ENCODE data around the gene DNAJC27.

The DNAJC27 gene

DNA sequence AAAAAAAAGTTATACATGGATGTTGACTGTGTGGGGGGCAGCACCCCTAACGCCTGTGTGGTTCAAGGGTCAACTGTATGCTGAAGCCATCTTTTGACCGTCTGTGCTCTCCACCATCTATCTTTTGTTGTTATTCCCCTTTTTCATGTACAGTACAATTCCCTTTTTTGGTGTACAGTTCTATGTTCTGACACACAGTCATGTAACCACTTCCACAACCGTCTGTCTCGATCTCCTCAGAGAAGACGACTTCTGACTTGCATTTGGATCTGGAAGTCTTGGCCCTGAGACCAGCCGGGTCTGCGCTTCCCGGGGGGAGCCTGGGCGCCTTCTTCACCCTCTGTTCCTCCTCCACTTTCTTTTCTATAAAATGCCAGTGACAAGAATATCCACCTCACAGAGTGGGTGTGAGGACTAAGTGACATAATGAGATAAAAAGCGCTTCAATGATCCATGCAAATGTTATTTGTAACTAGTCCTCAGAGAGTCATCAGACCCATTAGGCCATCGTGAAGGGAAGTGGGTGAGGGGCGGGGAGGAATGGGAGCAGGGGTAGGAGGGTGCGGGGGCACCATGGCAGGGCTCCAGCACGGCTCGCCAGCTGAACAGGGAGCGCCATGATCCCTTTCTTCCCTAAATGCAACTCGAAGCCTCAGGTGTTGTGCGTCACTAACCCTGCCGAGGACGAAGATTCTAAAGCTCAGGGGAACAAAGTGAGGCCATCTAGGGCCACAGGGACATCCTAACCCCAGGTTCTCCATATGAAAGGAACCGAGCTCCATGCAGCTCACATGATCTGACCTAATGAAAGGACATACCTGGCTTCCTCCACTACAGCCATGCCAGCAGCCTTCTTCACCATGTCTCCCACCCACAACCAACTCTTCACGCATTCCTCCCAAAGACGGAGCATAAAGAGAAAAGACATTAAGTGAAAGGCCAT lies 68.3 kb downstream of the DNAJC27 start:
- DNase-seq (no peak), ATAC-seq (replicated peaks) (no peak)
- Mint-ChIP-seq H3K4me1 (ENCODE audit: low read depth in 2 of 2) (peaks cover 4% of the 10 kb centered on the region in 2 donors), H3K27ac (no peak overlapping the region), H3K27me3 (no peaks in the 10 kb centered on the region), H3K9me3 (no peaks in the 10 kb centered on the region), H3K4me3 (no peak overlapping the region), H3K36me3 (ENCODE audit: insufficient read depth) (peaks cover 2% of the 10 kb centered on the region)

DNA sequence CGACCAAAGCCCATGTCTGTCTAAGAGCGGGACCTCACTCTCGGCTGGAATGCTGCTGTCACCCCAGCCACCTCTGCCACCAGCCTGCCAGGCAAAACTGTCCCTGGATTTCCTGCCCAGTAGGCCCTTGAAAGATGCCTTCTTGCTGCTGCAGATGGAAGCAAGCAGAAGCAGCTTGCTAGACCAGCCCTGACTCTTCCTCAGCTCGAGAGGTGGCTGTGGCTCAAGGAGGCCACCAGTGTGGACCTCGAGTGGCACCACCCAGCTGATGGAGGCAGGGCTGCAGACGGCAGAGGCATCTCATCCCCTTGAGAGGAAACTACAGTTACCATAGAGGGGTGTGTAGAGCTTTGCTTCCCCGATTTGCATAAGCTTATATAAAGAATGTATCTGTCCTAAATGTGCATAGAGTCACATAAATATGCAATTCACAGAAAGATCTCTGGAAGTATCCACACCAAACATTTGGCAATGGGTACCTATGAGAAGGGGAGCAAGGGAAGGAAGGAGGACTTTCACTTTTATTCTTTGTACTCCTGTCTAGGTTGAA lies 72.3 kb downstream of the DNAJC27 start:
- Mint-ChIP-seq H3K4me1 (ENCODE audit: low read depth in 2 of 2) (peaks cover 4% of the 10 kb centered on the region in 2 donors), H3K36me3 (ENCODE audit: insufficient read depth) (peaks cover 3% of the 10 kb centered on the region), H3K27ac (no peak overlapping the region), H3K9me3 (peaks cover 8 to 28% of the 10 kb centered on the region in 2 donors), H3K27me3 (no peaks in the 10 kb centered on the region), H3K4me3 (no peak overlapping the region)
- DNase-seq, result no peak
- ATAC-seq (replicated peaks), result no peak

DNA sequence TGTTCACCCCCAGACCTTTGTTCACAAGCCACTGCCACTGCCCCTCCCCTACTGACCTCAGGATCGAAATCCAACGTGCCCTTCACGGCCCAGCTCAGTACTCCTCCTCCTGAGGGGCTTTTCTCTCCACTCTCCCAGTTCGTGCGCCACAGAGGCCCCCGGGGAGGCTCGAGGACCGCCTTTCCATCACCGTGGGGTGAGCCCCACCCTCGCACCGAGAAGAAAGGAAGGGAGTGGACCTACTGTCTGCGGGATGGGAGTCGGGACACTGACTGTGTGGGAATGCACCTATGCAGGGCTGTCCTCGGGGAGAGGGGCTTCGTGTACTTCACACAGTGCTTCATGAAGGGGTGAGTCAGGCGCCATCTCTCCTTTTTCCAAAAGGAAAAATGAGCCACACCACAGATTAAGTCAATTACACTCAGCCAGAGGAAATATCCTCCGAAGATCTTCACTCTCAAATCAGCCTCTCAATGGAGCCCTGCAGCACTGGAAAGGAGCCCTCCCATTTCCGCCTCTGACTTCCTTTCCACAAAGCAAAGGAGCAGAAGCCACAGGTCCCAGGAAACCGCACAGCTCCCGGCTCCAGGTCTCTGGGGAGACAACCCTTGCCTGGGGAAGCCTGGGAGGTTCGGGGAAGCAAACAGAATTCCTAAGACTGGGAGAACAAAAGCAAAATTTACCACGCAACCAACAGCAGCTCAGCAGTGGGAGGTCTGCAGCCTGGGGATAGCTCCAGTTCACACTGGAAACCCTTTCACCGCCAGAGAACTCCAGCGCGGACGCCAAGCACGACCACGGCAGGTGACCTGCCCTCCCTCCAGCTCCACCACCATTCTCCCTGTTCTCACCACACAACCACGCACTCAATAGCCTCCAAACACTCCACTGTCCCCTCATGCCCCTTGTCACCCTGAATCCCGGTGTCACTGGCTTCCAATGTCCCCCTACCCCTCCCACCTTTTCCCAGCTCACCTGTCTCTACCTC lies 73.3 kb downstream of the DNAJC27 start:
- Mint-ChIP-seq H3K36me3 (ENCODE audit: insufficient read depth) (peaks cover 3% of the 10 kb centered on the region), H3K27me3 (no peaks in the 10 kb centered on the region), H3K4me3 (no peak overlapping the region), H3K27ac (no peak overlapping the region), H3K4me1 (ENCODE audit: low read depth in 2 of 2) (peaks cover 4% of the 10 kb centered on the region in 2 donors), H3K9me3 (peaks cover 9 to 28% of the 10 kb centered on the region in 2 donors)
- DNase-seq (no peak), ATAC-seq (replicated peaks) (no peak)

DNA sequence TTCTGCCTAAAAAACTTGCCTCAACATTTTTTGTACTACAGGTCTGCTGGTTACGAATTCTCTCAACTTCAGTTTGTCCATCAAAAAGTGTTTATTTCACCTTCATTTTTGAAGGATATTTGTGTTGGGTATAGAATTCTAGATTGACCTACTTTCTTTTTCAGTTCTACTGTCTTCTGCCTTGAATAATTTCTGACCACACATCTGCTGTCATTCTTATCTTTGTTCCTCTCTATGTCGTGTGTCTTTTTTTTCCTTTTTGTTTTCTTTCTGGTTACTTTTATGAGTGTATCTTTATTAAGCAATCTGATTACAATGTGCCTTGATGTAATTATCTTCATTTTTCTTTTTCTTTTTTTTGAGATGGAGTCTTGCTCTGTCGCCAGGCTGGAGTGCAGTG lies 77.0 kb downstream of the DNAJC27 start:
- Mint-ChIP-seq H3K4me3 (no peak overlapping the region), H3K27ac (no peak overlapping the region), H3K36me3 (ENCODE audit: insufficient read depth) (peaks cover 3% of the 10 kb centered on the region), H3K9me3 (peaks cover 9 to 28% of the 10 kb centered on the region in 2 donors), H3K4me1 (ENCODE audit: low read depth in 2 of 2) (peaks cover 0 to 4% of the 10 kb centered on the region in 2 donors), H3K27me3 (no peaks in the 10 kb centered on the region)
- ATAC-seq (replicated peaks), result no peak
- DNase-seq, result no peak

DNA sequence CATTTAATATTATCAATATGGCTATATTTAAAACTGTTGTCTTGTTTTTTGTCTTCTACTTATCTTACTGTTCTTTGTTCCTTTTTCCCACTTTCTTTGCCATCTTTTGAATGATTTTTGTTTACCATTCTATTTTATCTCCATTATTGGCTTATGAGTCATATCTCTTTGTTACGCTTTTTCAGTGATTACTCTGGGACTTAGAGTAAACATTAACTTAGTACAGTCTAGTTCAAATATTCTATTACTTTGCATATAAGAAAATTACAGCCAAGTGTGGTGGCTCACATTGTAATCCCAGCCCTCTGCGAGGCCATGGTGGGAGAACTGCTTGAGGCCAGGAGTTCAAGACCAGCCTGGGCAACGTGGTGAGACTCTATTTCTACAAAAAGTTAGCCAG lies 77.8 kb downstream of the DNAJC27 start:
- Mint-ChIP-seq H3K4me1 (ENCODE audit: low read depth in 2 of 2) (peaks cover 0 to 4% of the 10 kb centered on the region in 2 donors), H3K27me3 (no peaks in the 10 kb centered on the region), H3K4me3 (no peak overlapping the region), H3K36me3 (ENCODE audit: insufficient read depth) (peaks cover 3% of the 10 kb centered on the region), H3K27ac (no peak overlapping the region), H3K9me3 (peaks cover 9 to 28% of the 10 kb centered on the region in 2 donors)
- DNase-seq (no peak), ATAC-seq (replicated peaks) (no peak)
